Karpas-422 (cell line): ENCODE results near the gene ERCC8. TPM values are rescaled to one million over a fixed set of nuclear protein-coding genes. Genes with fewer than 3 reads are reported as not detected.
A peak's percentile ranks its signal among the peaks of the same experiment; 100 is the strongest.

Source experiments
- DNase-seq: peaks from one replicate; pipeline ENCODE4 v3.0.0-alpha.2; 2015
- H2AFZ ChIP-seq: fragments of 200-600 bp; sonication (generic); 2 replicates; pipeline ENCODE4 v1.6.1; 2014; ENCODE audit warnings: antibody characterized with exemption, low read length, mixed read lengths
- H3K27ac ChIP-seq: fragments of 200-600 bp; sonication (generic); 2 replicates; pipeline ENCODE4 v1.5.1; 2014; ENCODE audit warnings: mild to moderate bottlenecking, low read length, moderate library complexity
- H3K27me3 ChIP-seq: fragments of 200-600 bp; sonication (generic); 2 replicates; pipeline ENCODE4 v1.6.1; 2014; ENCODE audit warnings: low read length, mixed read lengths
- H3K36me3 ChIP-seq: fragments of 200-600 bp; sonication (generic); 2 replicates; pipeline ENCODE4 v1.6.1; 2014; ENCODE audit warnings: low read length, mixed read lengths; ENCODE audit not compliant: insufficient read depth
- H3K4me1 ChIP-seq: fragments of 200-600 bp; sonication (generic); 2 replicates; pipeline ENCODE4 v1.6.1; 2014; ENCODE audit warnings: mild to moderate bottlenecking, low read length, mixed read lengths
- H3K4me2 ChIP-seq: fragments of 200-600 bp; sonication (generic); 2 replicates; pipeline ENCODE4 v1.6.1; 2014; ENCODE audit warnings: low read length, low read depth, mild to moderate bottlenecking; ENCODE audit not compliant: poor library complexity, severe bottlenecking
- H3K4me3 ChIP-seq: fragments of 200-600 bp; sonication (generic); 2 replicates; pipeline ENCODE4 v1.5.1; 2014; ENCODE audit warnings: mild to moderate bottlenecking, antibody characterized with exemption, low read length, mixed read lengths
- H3K79me2 ChIP-seq: fragments of 200-600 bp; sonication (generic); 2 replicates; pipeline ENCODE4 v1.6.1; 2014; ENCODE audit warnings: mild to moderate bottlenecking, low read length, mixed read lengths
- H3K9ac ChIP-seq: fragments of 200-600 bp; sonication (generic); 2 replicates; pipeline ENCODE4 v1.6.0; 2014; ENCODE audit warnings: low read length
- H3K9me2 ChIP-seq: fragments of 200-600 bp; sonication (generic), shearing (Covaris generic); replicated peaks from 2 replicates; pipeline ENCODE4 v1.6.0; 2014; ENCODE audit warnings: mild to moderate bottlenecking, low read length, moderate library complexity; ENCODE audit not compliant: insufficient read depth
- H3K9me3 ChIP-seq: fragments of 300-700, 200-600 bp; sonication (generic); 2 replicates; pipeline ENCODE4 v1.6.1; 2014; ENCODE audit warnings: low read length, mixed read lengths
- H4K20me1 ChIP-seq: fragments of 200-600 bp; sonication (generic); 2 replicates; pipeline ENCODE4 v1.6.1; 2014; ENCODE audit warnings: mild to moderate bottlenecking, antibody characterized with exemption, low read length, low read depth; ENCODE audit not compliant: insufficient read depth
- total RNA-seq: library from RNA; depleted of rRNA; stranded (reverse); fragments of >200 nt; shearing (Covaris generic); gene quantifications from 2 replicates; pipeline ENCODE4 v1.2.3, GENCODE V29; 2014; ENCODE audit warnings: low replicate concordance

Gene ERCC8
- total RNA-seq, 1 experiment from 2014 or later: 23.0 TPM

DNA sequence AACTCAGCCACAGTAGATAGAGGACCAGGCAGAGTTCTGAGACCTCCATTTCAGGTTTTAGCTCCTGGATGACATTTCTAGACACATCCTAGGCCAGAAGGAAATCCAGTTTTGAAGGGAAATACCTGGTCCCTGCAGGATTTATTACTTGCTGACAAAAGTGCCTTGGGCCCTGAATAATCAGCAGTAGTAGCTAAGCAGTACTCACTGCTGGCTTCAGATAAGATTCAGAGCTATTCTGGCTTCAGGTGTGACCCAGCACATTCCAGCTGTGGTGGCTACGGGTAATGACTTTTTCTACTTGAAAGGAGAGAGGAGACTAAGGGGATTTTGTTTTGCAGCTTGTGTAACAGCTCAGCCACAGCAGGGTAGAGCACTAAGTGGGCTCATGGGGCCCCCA lies 34.1 kb upstream of the ERCC8 start:
- Histone ChIP-seq H3K27ac (no peak overlapping the region), H3K27me3 (no peaks in the 10 kb centered on the region)

DNA sequence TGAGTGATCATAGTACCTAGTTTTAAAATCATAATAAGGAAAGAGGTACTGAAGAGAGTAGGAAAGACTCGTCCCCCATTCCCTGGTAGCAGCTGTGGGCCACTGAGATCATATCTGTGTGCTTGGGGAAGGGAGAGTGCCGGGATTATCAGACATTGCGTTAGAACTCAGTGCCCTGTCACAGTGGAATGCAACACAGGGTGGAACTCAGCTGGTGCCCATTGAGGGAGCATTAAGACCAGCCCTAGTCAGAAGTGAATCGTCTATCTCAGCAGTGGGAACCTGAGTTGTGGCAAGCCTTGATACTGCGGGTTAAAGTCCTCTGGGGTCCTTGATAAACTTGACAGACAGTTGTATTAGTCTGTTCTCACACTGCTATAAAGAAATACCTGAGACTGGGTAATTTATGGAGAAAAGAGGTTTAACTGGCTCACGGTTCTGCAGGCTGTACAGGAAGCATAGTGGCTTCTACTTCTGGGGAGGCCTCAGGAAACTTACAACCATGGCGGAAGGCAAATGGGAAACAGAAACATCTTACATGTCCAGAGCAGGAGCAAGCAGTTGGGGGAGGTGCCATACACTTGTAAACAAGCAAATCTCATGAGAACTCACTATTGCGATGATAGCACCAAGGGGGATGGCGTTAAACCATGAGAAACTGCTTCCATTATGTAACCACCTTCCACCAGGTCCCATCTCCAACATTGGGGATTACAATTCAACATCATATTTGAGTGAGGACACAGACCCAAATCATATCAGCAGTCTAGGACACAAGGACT lies 33.3 kb upstream of the ERCC8 start:
- no peak overlapping the region for H3K4me3 ChIP-seq
- no peak overlapping the region for H3K4me2 ChIP-seq

More for the DNA sequence above, 34.1 kb upstream of the ERCC8 start:
- Histone ChIP-seq H3K9ac (no peak overlapping the region), H2AFZ (no peak overlapping the region), H3K9me2 (no peaks in the 10 kb centered on the region), H3K4me2 (no peak overlapping the region), H3K36me3 (no peaks in the 10 kb centered on the region; the same call in 1 of the 2 replicates), H3K4me1 (no peaks in the 10 kb centered on the region), H3K79me2 (peaks cover 71% of the 10 kb centered on the region), H3K9me3 (no peaks in the 10 kb centered on the region), H4K20me1 (no peaks in the 10 kb centered on the region), H3K4me3 (no peak overlapping the region)
- no peak for DNase-seq

DNA sequence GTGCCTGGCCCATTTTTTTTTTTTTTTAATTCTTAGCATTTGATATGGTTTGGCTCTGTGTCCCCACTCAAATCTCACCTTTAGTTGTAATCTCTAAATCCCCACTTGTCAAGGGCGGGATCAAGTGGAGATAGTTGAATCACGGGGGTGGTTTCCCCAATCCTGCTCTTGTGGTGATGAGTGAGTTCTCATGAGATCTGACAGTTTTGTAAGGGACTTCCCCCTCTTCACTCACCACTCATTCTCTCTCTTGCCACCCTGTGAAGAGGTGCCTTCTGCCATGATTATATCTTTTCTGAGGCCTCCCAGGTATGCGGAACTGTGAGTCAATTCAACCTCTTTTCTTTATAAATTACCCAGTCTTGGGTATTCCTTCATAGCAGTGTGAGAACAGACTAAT lies 27.4 kb upstream of the ERCC8 start:
- no peaks in the 10 kb centered on the region for H3K9me2 ChIP-seq
- no peak overlapping the region for H3K27ac ChIP-seq
- H3K9me3 ChIP-seq: peaks cover 14% of the 10 kb centered on the region
- H3K9ac ChIP-seq: no peak overlapping the region
- H3K36me3 ChIP-seq: no peaks in the 10 kb centered on the region
- H3K4me2 ChIP-seq: no peak overlapping the region
- H3K4me1 ChIP-seq: no peaks in the 10 kb centered on the region
- peaks cover 93% of the 10 kb centered on the region for H3K79me2 ChIP-seq
- no peak overlapping the region for H2AFZ ChIP-seq
- H3K4me3 ChIP-seq: no peak overlapping the region
- H4K20me1 ChIP-seq: no peaks in the 10 kb centered on the region
- no peaks in the 10 kb centered on the region for H3K27me3 ChIP-seq
- no peak for DNase-seq

More for the DNA sequence above, 33.3 kb upstream of the ERCC8 start:
- Histone ChIP-seq H3K9ac (no peak overlapping the region), H3K36me3 (no peaks in the 10 kb centered on the region; the same call in 1 of the 2 replicates), H3K9me3 (no peaks in the 10 kb centered on the region), H3K9me2 (no peaks in the 10 kb centered on the region), H3K79me2 (peaks cover 80% of the 10 kb centered on the region), H3K27ac (no peak overlapping the region), H2AFZ (no peak overlapping the region), H4K20me1 (no peaks in the 10 kb centered on the region), H3K27me3 (no peaks in the 10 kb centered on the region), H3K4me1 (no peaks in the 10 kb centered on the region)
- no peak for DNase-seq

DNA sequence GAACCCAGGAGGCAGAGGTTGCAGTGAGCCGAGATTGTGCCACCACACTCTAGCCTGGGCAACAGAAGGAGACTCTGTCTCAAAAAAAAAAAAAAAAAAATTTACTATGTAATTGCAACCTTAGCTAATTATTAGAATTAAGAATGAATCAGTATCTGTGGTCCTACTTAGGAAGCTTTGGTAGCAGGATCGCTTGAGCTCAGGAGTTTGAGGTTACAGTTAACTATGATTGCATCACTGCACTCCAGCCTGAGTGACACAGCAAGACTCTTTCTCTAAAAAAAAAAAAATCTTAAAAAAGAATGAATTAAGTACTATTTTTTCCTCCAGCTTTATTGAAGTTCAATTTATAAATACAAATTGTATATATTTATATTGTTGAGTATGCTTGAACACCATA lies 16.8 kb upstream of the ERCC8 start:
- Histone ChIP-seq H3K36me3 (peaks cover 4% of the 10 kb centered on the region; the same call in 1 of the 2 replicates), H3K9me2 (no peaks in the 10 kb centered on the region), H3K27ac (no peak overlapping the region), H3K4me2 (no peak overlapping the region), H3K27me3 (no peaks in the 10 kb centered on the region), H3K9ac (no peak overlapping the region), H3K4me1 (peaks cover 16% of the 10 kb centered on the region), H3K9me3 (no peaks in the 10 kb centered on the region), H4K20me1 (peaks cover 9% of the 10 kb centered on the region; the same call in 1 of the 2 replicates), H3K79me2 (peaks cover 89% of the 10 kb centered on the region), H2AFZ (no peak overlapping the region), H3K4me3 (no peak overlapping the region)
- DNase-seq: no peak

DNA sequence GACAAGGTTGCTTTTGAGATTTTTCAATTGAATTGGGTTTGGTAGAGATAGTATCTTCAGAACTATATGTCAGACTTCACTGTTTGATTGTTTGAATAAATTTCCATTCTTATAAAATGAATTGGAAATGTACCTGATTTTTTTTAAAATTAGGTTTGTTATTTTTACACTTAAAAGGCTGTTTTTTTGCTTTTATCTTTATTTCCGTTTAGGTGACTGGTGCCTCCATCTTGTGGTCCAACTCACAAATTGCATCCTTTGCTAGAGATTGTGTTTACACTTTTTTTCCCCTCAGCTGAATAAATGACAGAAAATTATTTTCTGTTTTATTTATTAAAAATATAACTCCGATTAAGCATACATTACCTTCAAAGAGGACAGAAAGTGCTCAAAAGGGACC lies 15.7 kb upstream of the ERCC8 start:
- no peaks in the 10 kb centered on the region for H3K9me3 ChIP-seq
- no peak overlapping the region for H2AFZ ChIP-seq
- H3K4me3 ChIP-seq: no peak overlapping the region
- peaks cover 9% of the 10 kb centered on the region; the same call in 1 of the 2 replicates for H4K20me1 ChIP-seq
- H3K79me2 ChIP-seq: peaks cover 89% of the 10 kb centered on the region
- no peaks in the 10 kb centered on the region for H3K27me3 ChIP-seq
- no peak overlapping the region for H3K9ac ChIP-seq
- H3K27ac ChIP-seq: no peak overlapping the region
- H3K9me2 ChIP-seq: no peaks in the 10 kb centered on the region
- H3K4me2 ChIP-seq: peak overlapping the region; percentile 41
- H3K36me3 ChIP-seq: no peaks in the 10 kb centered on the region
- DNase-seq: peak; percentile 50
- H3K4me1 ChIP-seq: peaks cover 16% of the 10 kb centered on the region

DNA sequence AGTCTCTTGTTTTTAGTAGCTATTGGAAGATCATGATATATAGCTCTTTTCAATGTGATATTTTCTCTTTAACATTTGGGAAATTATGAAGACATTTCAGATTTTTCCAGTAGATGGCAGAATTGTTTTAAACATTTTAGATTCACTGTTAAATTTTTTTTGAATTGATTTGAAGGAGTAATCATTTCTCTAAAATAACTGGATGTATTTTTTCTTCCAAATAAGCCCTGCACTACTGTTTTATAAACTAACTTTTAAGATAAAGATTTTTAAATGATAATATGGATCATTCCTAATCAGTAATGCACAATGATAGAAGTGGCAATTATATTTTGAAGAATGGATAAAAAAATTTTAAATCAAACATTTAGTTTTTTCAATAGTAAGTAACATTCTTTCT lies 14.3 kb upstream of the ERCC8 start:
- H4K20me1 ChIP-seq: peaks cover 9% of the 10 kb centered on the region; the same call in 1 of the 2 replicates
- DNase-seq: peak; percentile 71
- peaks cover 89% of the 10 kb centered on the region for H3K79me2 ChIP-seq

DNA sequence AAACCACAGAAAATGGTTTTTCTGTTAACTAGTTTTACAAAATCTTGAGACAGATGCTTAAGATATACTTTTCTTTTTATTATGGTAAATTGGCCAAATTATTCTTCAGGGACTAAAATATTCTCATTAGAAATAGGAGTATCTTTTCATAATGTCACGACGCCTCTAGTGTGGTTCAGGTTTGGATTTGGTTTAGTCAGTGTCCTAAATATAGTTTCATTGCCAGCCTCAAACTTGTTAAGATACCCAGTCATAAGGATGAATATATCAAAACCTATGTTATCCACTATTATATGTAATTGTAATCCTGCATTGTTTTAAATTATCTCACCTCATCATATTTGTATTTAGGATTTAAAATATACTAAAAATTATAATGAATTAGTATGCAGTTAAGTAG lies 13.8 kb upstream of the ERCC8 start:
- Histone ChIP-seq H3K9me3 (no peaks in the 10 kb centered on the region), H3K9me2 (no peaks in the 10 kb centered on the region), H3K27me3 (no peaks in the 10 kb centered on the region), H3K4me2 (no peak overlapping the region), H3K4me1 (peaks cover 16% of the 10 kb centered on the region), H3K9ac (no peak overlapping the region), H4K20me1 (peaks cover 9% of the 10 kb centered on the region; the same call in 1 of the 2 replicates), H2AFZ (no peak overlapping the region), H3K4me3 (no peak overlapping the region), H3K27ac (no peak overlapping the region), H3K79me2 (peaks cover 91% of the 10 kb centered on the region), H3K36me3 (no peaks in the 10 kb centered on the region)
- DNase-seq: no peak

More for the DNA sequence above, 14.3 kb upstream of the ERCC8 start:
- H3K9ac ChIP-seq: no peak overlapping the region
- no peak overlapping the region for H2AFZ ChIP-seq
- H3K4me1 ChIP-seq: peaks cover 16% of the 10 kb centered on the region
- no peak overlapping the region for H3K27ac ChIP-seq
- no peaks in the 10 kb centered on the region for H3K36me3 ChIP-seq
- no peak overlapping the region for H3K4me2 ChIP-seq
- H3K4me3 ChIP-seq: no peak overlapping the region
- H3K9me2 ChIP-seq: no peaks in the 10 kb centered on the region
- H3K27me3 ChIP-seq: no peaks in the 10 kb centered on the region
- no peaks in the 10 kb centered on the region for H3K9me3 ChIP-seq

DNA sequence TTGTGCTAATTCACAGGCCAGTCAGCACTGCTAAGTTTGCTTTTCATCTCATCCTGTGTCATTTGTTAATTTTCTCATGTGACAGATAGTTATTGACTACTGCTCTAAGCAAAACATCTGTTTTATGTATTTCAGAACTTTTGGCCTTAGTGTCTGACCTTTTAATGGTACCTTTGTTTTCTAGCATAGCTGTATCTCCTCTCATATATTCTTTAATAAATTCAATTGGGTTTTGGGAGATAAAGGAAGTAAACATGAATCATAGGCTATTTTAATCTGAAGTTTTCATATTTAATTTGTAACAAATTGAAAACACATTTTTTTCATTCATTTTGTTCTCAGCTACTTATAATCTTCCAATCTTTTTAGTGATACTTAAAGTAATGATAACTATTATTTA lies 13.2 kb upstream of the ERCC8 start:
- Histone ChIP-seq H3K36me3 (no peaks in the 10 kb centered on the region), H2AFZ (no peak overlapping the region), H3K9ac (no peak overlapping the region), H3K9me3 (no peaks in the 10 kb centered on the region), H4K20me1 (peaks cover 9% of the 10 kb centered on the region; the same call in 1 of the 2 replicates), H3K4me2 (no peak overlapping the region), H3K27ac (no peak overlapping the region), H3K9me2 (no peaks in the 10 kb centered on the region), H3K79me2 (peaks cover 91% of the 10 kb centered on the region), H3K4me1 (peaks cover 16% of the 10 kb centered on the region), H3K27me3 (no peaks in the 10 kb centered on the region), H3K4me3 (no peak overlapping the region)
- no peak for DNase-seq
